GM15510 (cell line): Measurements from ENCODE around the gene SPAG7.

Experiments
- POLR2A ChIP-seq: IDR thresholded peaks from 3 replicates; pipeline ENCODE4 v1.6.1; 2011; ENCODE audit warnings: borderline replicate concordance; ENCODE audit not compliant: insufficient read length; ENCODE audit errors: extremely low read depth

Gene SPAG7

GRCh38 chr17:4969047-4969550 is 1.5 kb upstream of the SPAG7 start:
- no peak for TF ChIP-seq POLR2A

- TF ChIP-seq POLR2A: no peak
Observed at GRCh38 chr17:4968486-4969046, 949 bp upstream of the SPAG7 start.

GRCh38 chr17:4966844-4967538 is 626 bp downstream of the SPAG7 start:
- TF ChIP-seq POLR2A: peak; percentile 36

- no peak for TF ChIP-seq POLR2A
Observed at GRCh38 chr17:4965311-4965986, 2.2 kb downstream of the SPAG7 start.

GRCh38 chr17:4960279-4960922 is 7.2 kb downstream of the SPAG7 start:
- TF ChIP-seq POLR2A: no peak

- TF ChIP-seq POLR2A: no peak
Observed at GRCh38 chr17:4959261-4959965, 8.2 kb downstream of the SPAG7 start.

GRCh38 chr17:4958102-4958501 is 9.5 kb downstream of the SPAG7 start:
- no peak for TF ChIP-seq POLR2A

GRCh38 chr17:4956493-4957061 is 11.0 kb downstream of the SPAG7 start:
- no peak for TF ChIP-seq POLR2A

- no peak for TF ChIP-seq POLR2A
Observed at GRCh38 chr17:4955091-4955490, 12.5 kb downstream of the SPAG7 start.

GRCh38 chr17:4953451-4953961 is 14.1 kb downstream of the SPAG7 start:
- TF ChIP-seq POLR2A: no peak

- no peak for TF ChIP-seq POLR2A
Observed at GRCh38 chr17:4951486-4951885, 16.1 kb downstream of the SPAG7 start.

GRCh38 chr17:4950746-4951204 is 16.8 kb downstream of the SPAG7 start, which contains the start of gene ENO3:
Gene ENO3 (plus strand): TSS chr17:4951119. CDS start chr17:4951830, 711 bp downstream.
- TF ChIP-seq POLR2A: no peak

GRCh38 chr17:4950075-4950745 is 17.4 kb downstream of the SPAG7 start:
- TF ChIP-seq POLR2A: peak; percentile 44
